Central memory CD4-positive, alpha-beta T cell (primary cell): ENCODE data around the gene FAT1.

Experiments
- DNase-seq: peaks from one replicate; pipeline ENCODE4 v3.0.0; 2022

The FAT1 gene

GRCh38 chr4:186647821-186648220, 75.8 kb downstream of the FAT1 start:
- DNase-seq = no peak

GRCh38 chr4:186644737-186645261, 78.9 kb downstream of the FAT1 start:
- no peak for DNase-seq

GRCh38 chr4:186644311-186644638, 79.4 kb downstream of the FAT1 start:
- DNase-seq = no peak

- no peak for DNase-seq
Observed at GRCh38 chr4:186643501-186644310, 80.0 kb downstream of the FAT1 start.

- no peak for DNase-seq
Observed at GRCh38 chr4:186642998-186643397, 80.7 kb downstream of the FAT1 start.

GRCh38 chr4:186642530-186642929, 81.1 kb downstream of the FAT1 start:
- no peak for DNase-seq

- no peak for DNase-seq
Observed at GRCh38 chr4:186634591-186635128, 89.0 kb downstream of the FAT1 start.

GRCh38 chr4:186633844-186634243, 89.8 kb downstream of the FAT1 start:
- no peak for DNase-seq

- no peak for DNase-seq
Observed at GRCh38 chr4:186630128-186630527, 93.5 kb downstream of the FAT1 start.

- DNase-seq = no peak
Observed at GRCh38 chr4:186628058-186628711, 95.5 kb downstream of the FAT1 start.

- no peak for DNase-seq
Observed at GRCh38 chr4:186627226-186627865, 96.3 kb downstream of the FAT1 start.

- no peak for DNase-seq
Observed at GRCh38 chr4:186624951-186625350, 98.7 kb downstream of the FAT1 start.

- no peak for DNase-seq
Observed at GRCh38 chr4:186623546-186623945, 100.1 kb downstream of the FAT1 start.

- DNase-seq = no peak
Observed at GRCh38 chr4:186622788-186623464, 100.7 kb downstream of the FAT1 start.

GRCh38 chr4:186621959-186622553, 101.6 kb downstream of the FAT1 start:
- DNase-seq = no peak

- DNase-seq = no peak
Observed at GRCh38 chr4:186619088-186619487, 104.6 kb downstream of the FAT1 start.

- DNase-seq = no peak
Observed at GRCh38 chr4:186617921-186618320, 105.7 kb downstream of the FAT1 start.

GRCh38 chr4:186607490-186607889, 116.2 kb downstream of the FAT1 start:
- DNase-seq = no peak

- no peak for DNase-seq
Observed at GRCh38 chr4:186606591-186606992, 117.1 kb downstream of the FAT1 start.

GRCh38 chr4:186605261-186605865, 118.3 kb downstream of the FAT1 start:
- DNase-seq = no peak

- no peak for DNase-seq
Observed at GRCh38 chr4:186604124-186604807, 119.4 kb downstream of the FAT1 start.
